Measurements from ENCODE around the gene CRABP1.

DNA sequence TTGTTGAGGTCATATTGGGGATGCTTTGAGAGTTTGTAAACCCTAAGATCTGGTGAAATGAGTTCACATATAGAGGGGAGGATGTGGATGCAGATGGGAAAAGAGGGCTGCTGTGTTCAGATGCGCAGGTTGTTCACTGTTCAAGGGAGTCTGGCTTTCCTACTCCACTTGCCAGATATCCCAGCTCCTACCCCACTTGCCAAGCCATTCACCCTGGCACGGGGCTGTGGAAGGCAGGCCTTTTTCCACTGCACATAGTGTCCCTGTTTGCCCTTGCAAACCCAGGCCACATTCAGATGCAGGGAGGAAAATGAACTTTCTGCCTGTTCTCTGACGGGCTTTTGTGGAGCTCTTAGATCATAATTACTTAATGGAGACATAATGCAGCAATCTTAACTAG, 29.0 kb downstream of the CRABP1 start:
- TF ChIP-seq EZH2 (IDR thresholded peaks at IDR 0.05; ENCODE audit: insufficient read depth, poor library complexity, severe bottlenecking) (no peak), EZH2phosphoT487 (IDR thresholded peaks at IDR 0.05; ENCODE audit: insufficient read depth, low read depth) (no peak)

All from GM23248 (cell line).